ENCODE results near the gene KCP.

GRCh38 chr7:128831994-128832879 is 78.3 kb downstream of the KCP start:
- TF ChIP-seq CTCF (IDR thresholded peaks at IDR 0.05): no peak
- TF ChIP-seq POLR2A (IDR thresholded peaks at IDR 0.05): no peak
